IPS-NIHi7 (cell line): Measurements from ENCODE around the gene ATXN1.
A peak's percentile ranks its signal among the peaks of the same experiment; 100 is the strongest.
"Not testable (repeated sequence)": the region's sequence is repeated elsewhere in the genome, so short reads cannot be mapped to it uniquely, and the experiment has no call there.

ENCODE experiments used
- DNase-seq: peaks from one replicate; pipeline ENCODE4 v3.0.0; 2012; ENCODE audit warnings: mixed read lengths; ENCODE audit errors: extremely low spot score

The ATXN1 gene

DNA sequence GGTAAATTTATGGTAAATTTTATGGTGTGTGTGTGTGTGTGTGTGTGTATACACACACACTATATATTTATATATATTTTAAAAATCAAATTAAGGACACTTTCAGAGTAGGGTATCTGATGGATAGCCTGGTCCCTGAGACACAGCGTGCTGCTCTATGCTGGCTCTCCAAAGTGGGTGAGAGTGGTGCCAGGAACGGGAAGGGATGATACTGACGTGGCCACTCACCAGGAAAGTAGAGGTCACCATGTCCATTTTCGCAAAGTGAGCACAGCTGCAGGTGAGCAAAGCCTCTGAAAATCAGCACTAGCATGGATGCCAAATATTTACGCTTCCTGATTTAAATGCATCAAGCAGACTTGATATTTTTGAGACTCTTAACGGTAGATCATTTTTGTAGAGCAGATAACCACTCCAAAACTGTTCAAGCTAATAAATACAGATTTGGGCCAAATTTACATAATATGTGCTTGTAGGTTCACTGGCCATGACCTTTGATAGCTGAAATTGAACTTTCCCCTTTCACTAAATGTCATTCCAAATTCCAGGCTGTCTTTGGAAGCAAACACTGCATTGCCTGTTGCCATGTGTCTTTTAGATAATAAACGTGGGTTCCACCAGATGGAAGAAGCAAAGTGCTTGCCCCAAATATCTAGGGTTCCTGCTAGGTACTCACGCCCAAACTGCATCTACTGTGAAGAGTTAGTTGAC is 116.6 kb downstream of the ATXN1 start:
- no peak for DNase-seq

DNA sequence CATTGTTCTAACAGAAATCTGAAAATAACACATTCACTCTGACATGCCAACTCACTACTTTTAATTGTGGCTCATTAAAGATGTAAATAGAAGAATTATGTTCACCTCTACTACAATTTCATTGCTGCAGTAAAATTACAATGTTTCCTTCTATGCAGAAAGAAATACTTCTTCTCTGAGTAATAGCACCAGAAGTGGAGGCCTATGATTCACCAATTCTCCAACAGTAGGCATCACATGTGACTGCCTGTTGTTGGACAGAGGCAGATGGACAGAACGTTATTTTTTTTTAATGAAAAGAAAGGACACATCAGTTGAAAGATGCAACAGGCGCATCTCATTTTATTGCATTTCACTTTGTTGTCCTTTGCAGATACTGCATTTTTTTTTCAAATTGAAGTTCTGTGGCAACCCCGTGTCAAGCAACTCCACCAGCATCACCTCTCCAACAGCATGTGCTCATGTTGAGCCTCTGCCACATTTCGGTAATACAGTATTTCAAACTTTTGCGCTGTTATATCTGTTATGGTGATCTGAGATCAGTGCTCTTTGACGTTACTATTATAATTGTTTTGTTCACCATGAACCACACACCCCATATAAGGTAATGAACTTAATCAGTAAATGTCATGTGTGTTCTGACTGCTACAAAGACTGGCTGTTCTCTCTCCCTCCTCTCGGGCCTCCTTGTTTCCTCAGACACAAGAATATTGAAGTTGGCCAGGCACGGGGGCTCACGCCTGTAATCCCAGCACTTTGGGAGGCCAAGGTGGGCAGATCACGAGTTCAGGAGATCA is 121.4 kb downstream of the ATXN1 start:
- DNase-seq: no peak

- DNase-seq: no peak
Observed at GRCh38 chr6:16637635-16638034, 123.6 kb downstream of the ATXN1 start.

- peak; percentile 54 for DNase-seq
Observed at GRCh38 chr6:16635810-16636602, 125.3 kb downstream of the ATXN1 start.

DNA sequence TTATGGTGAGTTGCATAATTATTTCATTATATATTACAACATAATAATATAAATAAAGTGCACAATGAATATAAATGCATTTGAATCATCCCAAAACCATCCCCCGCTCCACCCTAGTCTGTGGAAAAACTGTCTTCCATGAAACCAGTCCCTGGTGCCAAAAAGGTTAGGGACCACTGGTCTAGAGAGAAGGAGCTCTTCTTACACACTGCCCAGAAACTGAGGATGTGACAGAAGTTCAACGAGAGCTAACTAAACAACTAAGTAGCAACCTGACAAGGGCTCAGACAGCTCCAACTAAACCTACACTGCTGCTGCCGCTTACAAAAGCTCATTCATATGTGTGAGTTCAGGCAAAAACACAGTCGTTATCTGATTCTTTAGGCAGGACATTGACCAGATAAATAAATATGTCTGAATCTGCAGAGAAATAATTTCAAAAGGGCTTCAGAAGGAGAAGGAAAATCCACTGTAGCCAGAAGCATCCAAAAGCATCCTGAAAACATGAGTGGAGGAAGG is 125.9 kb downstream of the ATXN1 start:
- DNase-seq: no peak

GRCh38 chr6:16634855-16635254 is 126.4 kb downstream of the ATXN1 start:
- DNase-seq: no peak

DNA sequence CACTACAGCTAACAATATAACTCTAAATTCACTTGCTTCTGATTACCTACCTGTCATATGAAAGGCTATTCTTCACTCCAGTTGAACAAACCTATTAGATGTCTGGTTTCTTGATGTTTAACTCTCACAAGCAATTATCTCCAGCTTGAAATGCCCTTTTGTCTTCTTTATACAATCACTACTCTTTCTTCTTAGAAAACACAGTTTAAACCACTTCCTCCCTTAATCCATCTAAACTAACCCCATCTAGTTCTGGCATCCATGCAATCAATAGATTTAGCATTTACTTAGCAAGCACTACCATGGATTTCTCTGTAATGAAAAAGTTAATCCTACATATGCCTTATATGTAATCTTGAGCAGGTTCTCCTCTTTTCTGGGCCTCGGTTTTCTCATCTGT is 127.3 kb downstream of the ATXN1 start:
- DNase-seq: no peak

- DNase-seq: no peak
Observed at GRCh38 chr6:16633465-16633864, 127.8 kb downstream of the ATXN1 start.

DNA sequence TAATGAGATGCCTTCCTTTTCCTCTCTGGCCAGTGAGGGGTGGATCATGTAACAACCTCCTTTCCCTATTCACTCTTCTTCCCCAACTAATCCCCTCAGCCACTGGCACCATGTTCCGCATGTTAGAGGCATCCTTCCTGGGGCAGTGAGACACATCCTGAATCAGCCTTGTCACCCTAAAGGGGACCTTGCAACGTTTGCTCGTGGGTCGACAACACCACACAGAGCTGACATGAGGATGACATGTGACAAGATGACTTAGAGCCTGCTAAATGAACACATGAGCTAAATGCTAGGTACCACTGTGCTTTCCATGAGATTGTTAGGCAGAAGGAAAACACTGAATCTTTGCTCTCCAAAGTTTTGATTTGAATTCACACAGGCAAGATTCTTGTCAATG is 129.2 kb downstream of the ATXN1 start:
- DNase-seq: no peak

- no peak for DNase-seq
Observed at GRCh38 chr6:16630026-16630643, 131.1 kb downstream of the ATXN1 start.

DNA sequence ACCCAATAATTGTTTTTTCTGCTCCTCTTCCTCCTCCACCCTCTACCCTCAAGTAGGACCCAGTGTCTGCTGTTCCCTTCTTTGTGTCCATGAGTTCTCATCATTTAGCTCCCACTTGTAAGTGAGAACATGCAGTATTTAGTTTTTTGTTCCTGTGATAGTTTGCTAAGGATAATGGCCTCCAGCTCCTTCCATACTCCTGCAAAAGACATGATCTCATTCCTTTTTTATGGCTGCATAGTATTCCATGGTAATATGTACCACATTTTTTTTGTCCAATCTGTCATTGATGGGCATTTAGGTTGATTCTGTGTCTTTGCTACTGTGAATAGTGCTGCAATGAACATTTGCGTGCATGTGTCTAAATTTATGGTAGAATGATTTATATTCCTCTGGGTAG is 132.7 kb downstream of the ATXN1 start:
- not testable (repeated sequence) for DNase-seq

DNA sequence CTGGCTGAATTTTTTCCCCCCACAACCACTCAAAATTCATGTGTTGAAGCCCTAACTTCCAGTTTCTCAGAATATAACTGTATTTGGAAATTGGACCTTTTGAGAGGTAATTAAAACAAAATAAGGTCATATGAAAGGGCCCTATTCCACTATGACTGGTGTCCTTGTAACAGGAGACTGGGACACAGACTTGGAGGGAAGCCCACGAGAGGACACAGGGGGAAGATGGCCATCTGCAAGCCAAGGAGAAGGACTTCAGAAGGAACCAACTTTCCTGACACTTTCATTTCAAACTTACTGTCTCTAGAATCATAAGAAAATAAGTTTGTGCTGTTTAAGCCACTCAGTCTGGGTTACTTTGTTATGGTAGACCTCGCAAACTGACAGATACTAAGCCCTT is 134.6 kb downstream of the ATXN1 start:
- no peak for DNase-seq

DNA sequence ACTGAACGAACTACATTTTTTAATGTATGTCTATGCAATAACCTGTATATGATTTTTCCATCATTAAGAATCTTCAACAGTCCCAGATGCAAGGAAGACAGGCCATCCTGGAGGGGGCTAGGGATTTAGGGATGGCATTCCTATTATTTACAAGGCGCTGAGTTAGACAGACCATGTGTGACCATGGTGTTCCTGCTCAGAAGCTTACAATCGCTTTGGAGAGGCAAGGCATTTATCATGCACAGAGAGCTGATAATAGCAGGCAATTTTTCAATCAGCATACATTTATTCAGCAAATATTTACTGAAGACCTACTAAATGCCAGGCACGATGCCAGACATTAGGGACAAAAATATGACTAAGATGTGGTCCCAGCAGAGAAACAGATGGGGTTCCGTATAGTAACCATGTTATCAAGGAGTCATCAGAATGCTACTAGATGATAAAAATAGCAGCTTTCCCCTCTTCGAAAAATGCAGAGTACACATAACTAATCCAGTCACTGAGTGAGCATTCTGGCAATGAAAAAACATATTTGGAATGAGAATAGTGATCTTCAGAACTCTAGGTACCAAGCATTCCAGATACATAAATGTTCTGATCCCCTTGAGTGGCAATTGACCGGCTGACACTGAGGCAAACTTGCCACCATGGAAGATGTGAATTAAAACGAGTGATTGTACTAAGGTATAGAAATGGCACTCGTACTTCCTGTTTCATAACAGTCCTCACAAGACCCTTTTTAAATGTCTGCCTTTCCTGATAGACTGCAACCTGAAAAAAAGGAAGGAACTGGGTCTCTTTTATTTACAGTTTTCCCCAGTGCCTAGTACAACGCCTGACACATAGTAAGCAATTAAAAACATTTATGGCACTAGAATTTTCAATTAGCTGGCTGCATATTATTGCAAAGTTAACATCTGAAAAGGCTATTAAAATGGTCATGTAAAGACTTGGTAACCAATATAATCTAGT is 135.7 kb downstream of the ATXN1 start:
- DNase-seq: no peak

DNA sequence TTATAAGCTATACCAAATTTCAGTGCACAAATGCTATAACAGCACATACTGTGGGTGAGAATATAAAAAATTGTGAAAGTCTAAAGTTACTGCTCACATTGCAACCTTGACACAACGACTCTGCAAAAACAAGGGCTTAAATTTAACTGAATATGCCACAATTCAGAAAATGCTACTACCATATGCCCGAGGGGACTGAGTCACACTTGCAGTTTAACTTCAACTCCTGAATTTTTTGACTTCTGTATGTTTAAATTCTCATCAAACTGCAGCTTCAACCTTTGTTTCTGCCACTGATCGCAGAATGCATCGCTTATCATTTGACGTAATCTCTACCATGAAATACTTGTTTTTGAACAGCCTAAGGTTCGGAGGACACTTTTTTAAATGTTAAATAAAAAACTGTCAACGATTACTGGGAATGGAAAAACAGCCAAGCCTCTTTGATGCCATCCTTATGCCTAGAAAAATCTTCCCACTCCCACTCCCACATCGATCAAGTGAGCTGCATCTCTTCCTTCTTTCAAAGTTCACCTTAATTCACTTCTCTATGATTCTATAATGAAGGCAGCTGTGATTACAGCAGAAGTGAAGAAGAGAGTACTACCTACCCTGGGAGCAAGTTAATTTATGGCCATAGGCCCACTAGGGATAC is 136.5 kb downstream of the ATXN1 start:
- no peak for DNase-seq

- no peak for DNase-seq
Observed at GRCh38 chr6:16623731-16624130, 137.5 kb downstream of the ATXN1 start.

DNA sequence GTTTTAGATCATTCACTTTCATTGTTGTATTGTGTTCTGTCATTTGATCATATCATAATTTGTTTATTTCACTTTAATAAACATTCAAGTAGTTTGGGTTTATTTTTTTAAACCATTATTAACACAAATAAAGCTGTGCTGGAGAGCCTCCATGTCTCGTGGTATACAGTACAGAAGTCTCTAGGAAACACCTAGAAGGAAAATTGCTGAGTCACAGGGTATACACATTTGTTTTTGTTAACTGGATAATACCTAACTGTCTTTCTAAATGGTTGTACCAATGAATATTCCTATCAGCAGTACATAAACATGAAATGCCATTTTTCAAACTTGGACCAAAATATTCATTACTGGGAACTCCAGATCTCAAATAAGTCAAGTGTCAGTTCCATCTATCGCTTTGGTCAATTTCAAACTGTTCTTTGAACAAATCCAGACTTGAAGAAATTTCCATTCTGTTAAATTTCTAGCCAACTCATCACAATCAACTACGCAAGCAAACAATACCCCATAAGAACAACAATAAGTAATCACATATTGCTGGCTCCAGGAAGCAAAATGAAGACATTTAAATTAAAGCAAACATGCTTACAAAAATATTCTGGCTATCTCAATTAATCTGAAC is 138.1 kb downstream of the ATXN1 start:
- DNase-seq: no peak

DNA sequence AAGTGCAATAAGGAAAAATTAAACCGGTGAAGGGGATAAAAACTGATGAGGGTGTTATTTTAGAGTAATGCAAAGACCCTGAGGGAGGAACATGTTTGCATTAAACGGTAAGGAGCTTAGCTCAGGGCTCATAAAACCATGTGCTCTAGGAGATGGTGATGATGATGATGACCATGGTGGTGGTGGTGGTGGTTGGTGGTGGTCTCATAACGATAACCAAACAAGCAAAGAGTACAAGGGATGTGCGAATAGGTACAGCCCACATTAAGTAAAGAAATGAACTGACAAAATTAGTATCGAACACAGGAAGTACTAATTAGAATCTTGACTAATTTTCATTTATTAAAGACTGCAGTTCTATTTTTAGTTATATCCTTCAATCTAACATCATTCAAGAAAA is 139.1 kb downstream of the ATXN1 start:
- no peak for DNase-seq

GRCh38 chr6:16621002-16621401 is 140.3 kb downstream of the ATXN1 start:
- no peak for DNase-seq

DNA sequence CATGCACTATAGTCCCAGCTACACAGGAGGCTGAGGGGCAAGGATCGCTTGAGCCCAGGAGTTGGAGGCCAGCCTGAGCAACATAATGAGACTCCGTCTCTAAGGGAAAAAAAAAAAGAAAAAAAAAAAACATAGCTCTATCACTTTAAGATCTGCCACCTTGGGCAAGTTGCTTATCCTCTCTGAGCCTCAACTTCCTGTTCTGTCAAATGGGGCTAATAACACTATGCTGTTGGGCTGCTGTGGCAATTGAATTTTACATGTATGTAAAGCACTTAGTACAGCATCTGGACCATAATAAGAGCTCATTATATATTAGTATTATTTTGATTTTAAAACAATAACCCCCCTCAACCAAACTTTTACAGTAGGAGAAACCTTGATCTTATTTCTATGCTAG is 141.5 kb downstream of the ATXN1 start:
- no peak for DNase-seq

GRCh38 chr6:16618962-16619361 is 142.3 kb downstream of the ATXN1 start:
- no peak for DNase-seq
